GM19193 (cell line): ENCODE measurements around the gene LIMK1.

ENCODE experiments used
- POLR2A ChIP-seq: IDR thresholded peaks from 4 replicates; pipeline ENCODE4 v1.6.1; 2011; ENCODE audit not compliant: insufficient read depth, insufficient read length; ENCODE audit errors: extremely low read depth

Gene LIMK1

DNA sequence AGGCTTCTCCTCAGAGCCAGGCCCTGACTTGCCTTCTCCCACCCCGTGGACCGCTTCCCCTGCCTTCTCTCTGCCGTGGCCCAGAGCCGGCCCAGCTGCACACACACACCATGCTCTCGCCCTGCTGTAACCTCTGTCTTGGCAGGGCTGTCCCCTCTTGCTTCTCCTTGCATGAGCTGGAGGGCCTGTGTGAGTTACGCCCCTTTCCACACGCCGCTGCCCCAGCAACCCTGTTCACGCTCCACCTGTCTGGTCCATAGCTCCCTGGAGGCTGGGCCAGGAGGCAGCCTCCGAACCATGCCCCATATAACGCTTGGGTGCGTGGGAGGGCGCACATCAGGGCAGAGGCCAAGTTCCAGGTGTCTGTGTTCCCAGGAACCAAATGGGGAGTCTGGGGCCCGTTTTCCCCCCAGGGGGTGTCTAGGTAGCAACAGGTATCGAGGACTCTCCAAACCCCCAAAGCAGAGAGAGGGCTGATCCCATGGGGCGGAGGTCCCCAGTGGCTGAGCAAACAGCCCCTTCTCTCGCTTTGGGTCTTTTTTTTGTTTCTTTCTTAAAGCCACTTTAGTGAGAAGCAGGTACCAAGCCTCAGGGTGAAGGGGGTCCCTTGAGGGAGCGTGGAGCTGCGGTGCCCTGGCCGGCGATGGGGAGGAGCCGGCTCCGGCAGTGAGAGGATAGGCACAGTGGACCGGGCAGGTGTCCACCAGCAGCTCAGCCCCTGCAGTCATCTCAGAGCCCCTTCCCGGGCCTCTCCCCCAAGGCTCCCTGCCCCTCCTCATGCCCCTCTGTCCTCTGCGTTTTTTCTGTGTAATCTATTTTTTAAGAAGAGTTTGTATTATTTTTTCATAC lies 38.0 kb downstream of the LIMK1 start:
- TF ChIP-seq POLR2A, result no peak

GRCh38 chr7:74126220-74126880 lies 42.7 kb downstream of the LIMK1 start:
- TF ChIP-seq POLR2A, result no peak

DNA sequence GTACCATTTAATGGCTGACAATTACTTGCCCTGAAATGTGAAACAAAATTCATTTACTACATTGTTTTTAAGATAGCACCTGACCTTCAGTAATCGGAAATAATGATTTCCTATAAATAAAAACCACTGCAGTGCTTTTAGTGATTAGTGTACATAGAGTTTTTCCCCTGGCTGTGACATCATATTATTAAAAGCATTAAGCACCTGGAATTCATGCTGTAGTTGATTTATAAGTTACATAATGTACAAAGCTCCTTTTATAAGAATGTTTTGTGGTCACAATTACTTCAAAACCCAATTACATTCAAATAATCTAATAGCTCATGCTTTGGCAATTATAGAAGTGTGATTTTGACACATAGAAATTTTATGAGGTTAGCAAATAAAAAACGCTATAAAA lies 46.3 kb downstream of the LIMK1 start:
- no peak for TF ChIP-seq POLR2A

- no peak for TF ChIP-seq POLR2A
These were observed 46.9 kb downstream of the LIMK1 start for GRCh38 chr7:74130518-74130917.

DNA sequence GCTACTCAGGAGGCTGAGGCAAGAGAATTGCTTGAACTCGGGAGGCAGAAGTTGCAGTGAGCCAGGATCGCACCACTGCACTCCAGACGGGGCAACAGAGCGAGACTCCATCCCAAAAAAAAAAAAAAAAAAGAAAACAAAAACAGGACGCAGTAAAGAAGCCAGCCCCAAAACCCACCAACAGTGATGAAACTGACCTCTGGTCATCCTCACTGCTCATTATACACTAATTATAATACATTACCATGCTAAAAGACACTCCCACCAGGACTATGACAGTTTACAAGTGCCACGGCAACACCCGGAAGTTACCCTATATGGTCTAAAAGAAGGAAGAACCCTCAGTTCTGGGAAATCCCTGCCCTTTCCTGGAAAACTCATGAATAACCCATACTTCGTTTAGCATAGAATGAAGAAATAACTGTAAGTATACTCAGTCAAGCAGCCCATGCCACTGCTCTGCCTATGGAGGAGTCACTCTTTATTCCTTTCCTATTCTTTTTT lies 50.6 kb downstream of the LIMK1 start:
- no peak for TF ChIP-seq POLR2A

DNA sequence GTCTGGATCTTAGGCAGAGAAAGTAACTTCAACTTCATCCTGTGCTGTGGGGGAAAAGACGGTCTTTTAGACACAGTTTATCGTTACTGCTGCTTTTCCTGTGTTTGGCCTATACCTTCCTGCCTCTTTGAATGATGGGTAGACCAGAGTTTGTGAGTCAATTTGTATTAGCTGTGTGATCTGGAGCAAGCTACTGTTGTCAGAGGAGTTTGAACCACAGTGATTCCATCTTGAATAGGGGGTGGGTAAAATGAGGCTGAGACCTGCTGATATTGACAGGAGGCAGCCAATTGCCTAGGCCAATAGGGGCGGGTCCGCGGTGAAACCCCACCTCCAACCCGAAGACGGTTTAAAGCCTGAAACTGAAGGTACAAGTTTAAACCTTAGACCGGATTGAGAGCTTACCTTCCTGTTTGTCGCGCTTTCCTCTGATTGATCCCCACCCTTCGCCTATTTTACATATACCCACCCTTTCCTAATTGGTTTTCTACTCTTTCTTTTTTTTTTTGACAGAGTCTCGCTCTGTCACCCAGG lies 54.8 kb downstream of the LIMK1 start:
- TF ChIP-seq POLR2A, result no peak

GRCh38 chr7:74138945-74139843 lies 55.6 kb downstream of the LIMK1 start:
- no peak for TF ChIP-seq POLR2A

DNA sequence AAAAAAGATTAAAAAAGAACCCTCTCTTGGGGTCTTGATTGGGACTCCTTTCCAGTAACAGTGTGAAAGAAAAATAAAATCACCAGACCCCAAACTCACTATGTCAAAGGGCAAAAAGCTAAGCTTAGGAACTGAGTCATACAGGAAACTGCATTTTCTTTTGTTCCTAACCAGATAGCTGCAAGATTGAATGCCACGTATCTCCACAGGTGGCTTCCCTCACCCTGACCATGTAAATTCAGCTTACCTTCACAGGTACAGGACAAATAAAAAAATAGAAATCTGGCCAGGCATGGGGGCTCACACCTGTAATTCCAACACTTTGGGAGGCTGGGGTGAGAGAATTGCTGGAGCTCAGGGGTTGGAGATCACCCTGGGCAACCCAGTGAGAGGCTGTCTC lies 58.1 kb downstream of the LIMK1 start:
- TF ChIP-seq POLR2A, result no peak

DNA sequence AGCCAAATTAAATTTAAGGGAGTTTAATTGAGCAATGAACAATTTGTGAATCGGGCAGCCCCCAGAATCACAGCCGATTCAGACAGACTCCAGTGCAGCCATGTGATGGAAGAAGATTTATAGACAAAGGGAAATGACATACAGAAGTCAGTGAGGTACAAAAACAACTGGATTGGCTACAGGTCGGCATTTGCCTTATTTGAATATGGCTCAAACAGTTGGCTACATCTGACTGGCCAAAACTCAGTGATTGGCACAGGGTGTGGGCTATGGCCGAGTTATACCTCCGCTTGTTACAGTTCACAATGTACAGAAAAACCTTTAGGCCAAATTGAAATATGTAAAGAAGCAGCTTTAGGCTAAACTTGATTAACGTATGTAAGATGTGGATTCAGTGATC lies 59.8 kb downstream of the LIMK1 start:
- TF ChIP-seq POLR2A, result no peak

GRCh38 chr7:74148491-74148890 lies 64.9 kb downstream of the LIMK1 start:
- no peak for TF ChIP-seq POLR2A

DNA sequence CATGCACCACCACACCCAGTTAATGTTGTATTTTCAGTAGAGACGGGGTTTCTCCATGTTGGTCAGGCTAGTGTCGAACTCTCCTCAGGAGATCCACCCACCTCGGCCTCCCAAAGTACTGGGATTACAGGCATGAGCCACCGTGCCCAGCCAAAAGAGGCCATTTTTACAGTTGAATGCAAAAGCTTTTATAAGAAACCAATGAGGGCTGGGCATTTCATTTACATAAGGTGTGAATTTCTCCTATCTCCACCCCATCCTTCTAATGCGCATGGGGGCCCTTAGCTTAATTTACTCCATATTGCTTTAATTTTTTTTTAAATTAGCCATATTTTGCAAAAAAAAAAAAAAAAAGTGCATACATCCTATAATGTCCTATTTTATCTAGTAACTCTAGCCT lies 65.5 kb downstream of the LIMK1 start:
- TF ChIP-seq POLR2A, result no peak

DNA sequence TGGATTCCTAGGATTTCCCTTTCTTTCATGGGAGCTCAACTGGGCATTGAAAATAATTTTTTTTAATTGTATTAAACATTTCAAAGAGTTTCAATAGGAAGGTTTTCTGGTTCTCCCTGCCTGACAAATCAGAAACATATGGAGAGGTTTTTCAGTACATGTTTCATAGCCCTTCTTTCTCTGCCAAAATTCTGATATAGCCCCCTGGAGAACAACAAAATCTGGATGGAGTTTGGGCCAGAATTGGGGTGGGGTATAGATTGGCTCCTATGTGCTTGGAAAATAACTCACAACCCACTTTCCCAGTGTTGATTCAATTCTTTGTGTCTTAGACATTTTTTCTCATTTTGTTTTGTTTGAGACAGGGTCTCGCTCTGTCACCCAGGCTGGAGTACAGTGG lies 66.0 kb downstream of the LIMK1 start:
- TF ChIP-seq POLR2A, result no peak

- no peak for TF ChIP-seq POLR2A
These were observed 70.1 kb downstream of the LIMK1 start for GRCh38 chr7:74153736-74154135.

DNA sequence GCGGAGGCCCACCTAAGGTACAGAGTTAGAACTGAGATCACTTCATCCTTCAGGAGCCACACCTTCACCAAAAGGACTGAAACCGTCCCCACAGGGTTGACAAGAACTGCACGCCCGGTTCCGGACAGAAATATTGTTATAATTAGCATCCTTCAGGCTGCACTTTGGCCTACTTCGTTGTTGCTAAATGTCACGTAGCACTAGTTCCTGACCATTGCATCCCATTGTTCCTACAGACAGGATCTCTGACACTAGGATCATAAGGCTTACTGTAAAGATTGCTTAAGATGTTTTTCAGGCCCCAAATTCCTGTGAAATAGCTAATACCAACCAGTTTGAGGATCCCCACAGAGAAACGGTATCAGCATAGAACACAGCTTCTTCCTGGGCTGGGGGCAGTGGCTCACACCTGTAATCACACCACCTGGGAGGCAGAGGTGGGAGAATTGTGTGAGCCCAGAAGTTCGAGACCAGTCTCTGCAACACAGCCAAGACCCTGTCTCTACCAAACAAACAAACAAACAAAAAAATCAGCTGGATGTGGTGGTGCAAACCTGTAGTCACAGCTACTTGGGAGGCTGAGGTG lies 72.3 kb downstream of the LIMK1 start:
- TF ChIP-seq POLR2A, result no peak
